ENCODE measurements around the gene EMX2. TPM values are rescaled to one million over a fixed set of nuclear protein-coding genes. Genes with fewer than 3 reads are reported as not detected.

The EMX2 gene
- 0.12 TPM in 1 of 2 replicates, not detected in the other for total RNA-seq
- not detected in 2 replicates for polyA plus RNA-seq

DNA sequence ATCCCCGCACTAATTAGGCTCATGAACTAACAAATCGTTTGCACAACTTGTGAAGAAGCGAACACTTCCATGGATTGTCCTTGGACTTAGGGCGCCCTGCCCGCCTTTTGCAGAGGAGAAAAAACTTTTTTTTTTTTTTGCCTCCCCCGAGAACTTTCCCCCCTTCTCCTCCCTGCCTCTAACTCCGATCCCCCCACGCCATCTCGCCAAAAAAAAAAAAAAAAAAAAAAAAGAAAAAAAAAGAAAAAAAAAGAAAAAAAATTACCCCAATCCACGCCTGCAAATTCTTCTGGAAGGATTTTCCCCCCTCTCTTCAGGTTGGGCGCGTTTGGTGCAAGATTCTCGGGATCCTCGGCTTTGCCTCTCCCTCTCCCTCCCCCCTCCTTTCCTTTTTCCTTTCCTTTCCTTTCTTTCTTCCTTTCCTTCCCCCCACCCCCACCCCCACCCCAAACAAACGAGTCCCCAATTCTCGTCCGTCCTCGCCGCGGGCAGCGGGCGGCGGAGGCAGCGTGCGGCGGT lies at the start of gene EMX2:
Gene EMX2 (plus strand): TSS at position 41 of the 519 bp plus-strand sequence. CDS start 522 bp downstream, outside the sequence.
- Histone ChIP-seq H3K9me2 (replicated peaks; ENCODE audit: insufficient read depth) (no peaks in the 10 kb centered on the region), H3K4me2 (peak within 1 kb of the TSS; percentile 81), H3K36me3 (replicated peaks; ENCODE audit: insufficient read depth, low read depth) (no peaks in the 10 kb centered on the region), H3K27ac (no peak within 1 kb of the TSS), H3K79me2 (no peaks in the 10 kb centered on the region), H4K20me1 (ENCODE audit: insufficient read depth, poor library complexity, severe bottlenecking) (no peaks in the 10 kb centered on the region), H3K4me1 (ENCODE audit: insufficient read depth) (peaks cover 35% of the 10 kb centered on the region), H3K27me3 (peaks cover 99% of the 10 kb centered on the region), H3K4me3 (no peak within 1 kb of the TSS), H3K9me3 (ENCODE audit: low read depth) (no peaks in the 10 kb centered on the region), H2AFZ (peak within 1 kb of the TSS; percentile 62)
- under 1% methylated on average over 11 of the region's 26 CpGs for WGBS (ENCODE audit: low lambda C conversion rate, missing lambda C conversion rate)
- DNase-seq (ENCODE audit: low spot score): no peak
- TF ChIP-seq EZH2 (IDR thresholded peaks at IDR 0.05; ENCODE audit: borderline replicate concordance) (no peak), EZH2phosphoT487 (IDR thresholded peaks at IDR 0.05; ENCODE audit: low read depth, severe bottlenecking, unreplicated experiment) (no peak)
- TF ChIP-seq, protein P1, sequence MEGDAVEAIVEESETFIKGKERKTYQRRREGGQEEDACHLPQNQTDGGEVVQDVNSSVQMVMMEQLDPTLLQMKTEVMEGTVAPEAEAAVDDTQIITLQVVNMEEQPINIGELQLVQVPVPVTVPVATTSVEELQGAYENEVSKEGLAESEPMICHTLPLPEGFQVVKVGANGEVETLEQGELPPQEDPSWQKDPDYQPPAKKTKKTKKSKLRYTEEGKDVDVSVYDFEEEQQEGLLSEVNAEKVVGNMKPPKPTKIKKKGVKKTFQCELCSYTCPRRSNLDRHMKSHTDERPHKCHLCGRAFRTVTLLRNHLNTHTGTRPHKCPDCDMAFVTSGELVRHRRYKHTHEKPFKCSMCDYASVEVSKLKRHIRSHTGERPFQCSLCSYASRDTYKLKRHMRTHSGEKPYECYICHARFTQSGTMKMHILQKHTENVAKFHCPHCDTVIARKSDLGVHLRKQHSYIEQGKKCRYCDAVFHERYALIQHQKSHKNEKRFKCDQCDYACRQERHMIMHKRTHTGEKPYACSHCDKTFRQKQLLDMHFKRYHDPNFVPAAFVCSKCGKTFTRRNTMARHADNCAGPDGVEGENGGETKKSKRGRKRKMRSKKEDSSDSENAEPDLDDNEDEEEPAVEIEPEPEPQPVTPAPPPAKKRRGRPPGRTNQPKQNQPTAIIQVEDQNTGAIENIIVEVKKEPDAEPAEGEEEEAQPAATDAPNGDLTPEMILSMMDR (IDR thresholded peaks at IDR 0.05; ENCODE audit: poor library complexity): no peak

DNA sequence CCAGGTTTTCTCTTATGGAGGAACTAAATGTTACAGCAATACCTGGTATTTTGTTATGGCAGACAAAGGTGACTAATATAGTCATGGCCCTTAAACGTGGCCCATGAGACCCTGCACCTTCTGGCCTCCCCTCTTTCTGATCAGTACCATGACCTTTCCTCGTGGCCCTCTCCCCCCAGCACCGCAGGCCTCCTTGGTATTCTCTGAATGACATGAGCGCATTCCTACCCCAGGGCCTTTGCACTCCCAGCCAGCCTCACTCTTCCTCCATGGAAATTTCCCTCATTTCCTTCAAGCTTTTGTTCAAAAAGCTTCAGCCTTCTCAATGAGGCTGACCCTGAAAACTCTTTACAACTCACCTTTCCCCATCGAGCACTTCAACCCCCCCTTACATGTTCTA lies 46.5 kb upstream of the EMX2 start:
- no peaks in the 10 kb centered on the region for H3K79me2 ChIP-seq
- H3K27ac ChIP-seq: no peak overlapping the region
- no peak overlapping the region for H2AFZ ChIP-seq
- no peak overlapping the region for H3K4me3 ChIP-seq
- no peaks in the 10 kb centered on the region for H3K36me3 ChIP-seq (replicated peaks; ENCODE audit: insufficient read depth, low read depth)
- no peak for DNase-seq (ENCODE audit: low spot score)
- whole genome bisulfite sequencing (ENCODE audit: low lambda C conversion rate, missing lambda C conversion rate): 56% methylated on average over 5 of the region's 5 CpGs
- H3K9me3 ChIP-seq (ENCODE audit: low read depth): no peaks in the 10 kb centered on the region
- H3K27me3 ChIP-seq: peaks cover 36% of the 10 kb centered on the region
- H4K20me1 ChIP-seq (ENCODE audit: insufficient read depth, poor library complexity, severe bottlenecking): no peaks in the 10 kb centered on the region
- TF ChIP-seq EZH2phosphoT487 (IDR thresholded peaks at IDR 0.05; ENCODE audit: low read depth, severe bottlenecking, unreplicated experiment) (no peak), EZH2 (IDR thresholded peaks at IDR 0.05; ENCODE audit: borderline replicate concordance) (no peak)
- TF ChIP-seq, protein P1 (IDR thresholded peaks at IDR 0.05; ENCODE audit: poor library complexity): no peak
- no peaks in the 10 kb centered on the region for H3K4me1 ChIP-seq (ENCODE audit: insufficient read depth)
- H3K4me2 ChIP-seq: no peak overlapping the region
- no peaks in the 10 kb centered on the region for H3K9me2 ChIP-seq (replicated peaks; ENCODE audit: insufficient read depth)

DNA sequence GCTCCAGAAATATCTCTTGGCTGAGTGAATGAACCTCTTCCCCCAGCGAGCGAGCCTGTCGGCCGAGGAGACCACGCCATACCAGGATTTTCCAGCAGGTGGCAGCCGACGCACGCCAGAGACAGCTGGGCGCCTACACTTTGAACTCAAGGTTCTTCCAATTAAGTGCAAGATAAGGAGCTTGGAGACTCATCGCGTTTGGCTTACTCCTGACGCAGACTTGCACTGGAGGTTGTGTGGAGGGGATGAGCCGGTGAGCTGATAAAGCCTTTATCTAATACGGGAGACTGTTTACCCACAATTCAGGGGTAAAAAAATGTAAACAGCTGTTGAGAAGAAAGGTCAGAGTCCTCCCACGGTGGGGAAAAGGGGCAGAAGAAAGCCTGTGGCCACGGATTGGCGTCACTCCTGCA lies 45.9 kb upstream of the EMX2 start:
- Histone ChIP-seq H2AFZ (no peak overlapping the region), H3K4me2 (no peak overlapping the region)

More for the DNA sequence above, 45.9 kb upstream of the EMX2 start:
- H3K36me3 ChIP-seq (replicated peaks; ENCODE audit: insufficient read depth, low read depth): no peaks in the 10 kb centered on the region
- H3K9me2 ChIP-seq (replicated peaks; ENCODE audit: insufficient read depth): no peaks in the 10 kb centered on the region
- TF ChIP-seq, protein P1 (IDR thresholded peaks at IDR 0.05; ENCODE audit: poor library complexity): peak; percentile 96
- TF ChIP-seq EZH2 (IDR thresholded peaks at IDR 0.05; ENCODE audit: borderline replicate concordance): no peak
- no peak overlapping the region for H3K4me3 ChIP-seq
- no peak overlapping the region for H3K27ac ChIP-seq
- H3K79me2 ChIP-seq: no peaks in the 10 kb centered on the region
- no peaks in the 10 kb centered on the region for H3K9me3 ChIP-seq (ENCODE audit: low read depth)
- H4K20me1 ChIP-seq (ENCODE audit: insufficient read depth, poor library complexity, severe bottlenecking): no peaks in the 10 kb centered on the region
- peak; percentile 89 for DNase-seq (ENCODE audit: low spot score)
- H3K4me1 ChIP-seq (ENCODE audit: insufficient read depth): no peaks in the 10 kb centered on the region
- WGBS (ENCODE audit: low lambda C conversion rate, missing lambda C conversion rate): 4% methylated on average over 17 of the region's 17 CpGs
- H3K27me3 ChIP-seq: peaks cover 30% of the 10 kb centered on the region

All from hepatocyte (in vitro differentiated cells).